Right kidney (tissue), 9 donors: ENCODE data around the gene HYAL1.

ENCODE experiments used
- DNase-seq: peaks from one replicate; pipeline ENCODE4 v3.0.0-alpha.2; 2016
- long read RNA-seq, 8 donors: transcript quantifications; one replicate each; lab custom pipeline, GENCODE V29; 2026

The HYAL1 gene, protein sequence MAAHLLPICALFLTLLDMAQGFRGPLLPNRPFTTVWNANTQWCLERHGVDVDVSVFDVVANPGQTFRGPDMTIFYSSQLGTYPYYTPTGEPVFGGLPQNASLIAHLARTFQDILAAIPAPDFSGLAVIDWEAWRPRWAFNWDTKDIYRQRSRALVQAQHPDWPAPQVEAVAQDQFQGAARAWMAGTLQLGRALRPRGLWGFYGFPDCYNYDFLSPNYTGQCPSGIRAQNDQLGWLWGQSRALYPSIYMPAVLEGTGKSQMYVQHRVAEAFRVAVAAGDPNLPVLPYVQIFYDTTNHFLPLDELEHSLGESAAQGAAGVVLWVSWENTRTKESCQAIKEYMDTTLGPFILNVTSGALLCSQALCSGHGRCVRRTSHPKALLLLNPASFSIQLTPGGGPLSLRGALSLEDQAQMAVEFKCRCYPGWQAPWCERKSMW
- long read RNA-seq, donor 1, partial matches to known transcripts, result 0 of 5 reads
- long read RNA-seq, donor 1, other reads (novel, unspliced or antisense), result 0 of 5 reads
- long read RNA-seq, donor 2, partial matches to known transcripts, result 0 of 1 reads
- long read RNA-seq, donor 2, other reads (novel, unspliced or antisense), result 0 of 1 reads
- long read RNA-seq, donor 3, partial matches to known transcripts, result 0 of 3 reads
- long read RNA-seq, donor 3, other reads (novel, unspliced or antisense), result 0 of 3 reads
- long read RNA-seq, donor 4, partial matches to known transcripts, result 0 of 3 reads
- long read RNA-seq, donor 4, other reads (novel, unspliced or antisense), result 0 of 3 reads
- long read RNA-seq, donor 5, partial matches to known transcripts, result 0 of 3 reads
- long read RNA-seq, donor 5, other reads (novel, unspliced or antisense), result 0 of 3 reads
- long read RNA-seq, donor 6, partial matches to known transcripts, result 0 of 5 reads
- long read RNA-seq, donor 6, other reads (novel, unspliced or antisense), result 0 of 5 reads
- long read RNA-seq, donor 7, partial matches to known transcripts, result 0 of 3 reads
- long read RNA-seq, donor 7, other reads (novel, unspliced or antisense), result 0 of 3 reads
- long read RNA-seq, donor 8, partial matches to known transcripts, result 0 of 2 reads
- long read RNA-seq, donor 8, other reads (novel, unspliced or antisense), result 0 of 2 reads

DNA sequence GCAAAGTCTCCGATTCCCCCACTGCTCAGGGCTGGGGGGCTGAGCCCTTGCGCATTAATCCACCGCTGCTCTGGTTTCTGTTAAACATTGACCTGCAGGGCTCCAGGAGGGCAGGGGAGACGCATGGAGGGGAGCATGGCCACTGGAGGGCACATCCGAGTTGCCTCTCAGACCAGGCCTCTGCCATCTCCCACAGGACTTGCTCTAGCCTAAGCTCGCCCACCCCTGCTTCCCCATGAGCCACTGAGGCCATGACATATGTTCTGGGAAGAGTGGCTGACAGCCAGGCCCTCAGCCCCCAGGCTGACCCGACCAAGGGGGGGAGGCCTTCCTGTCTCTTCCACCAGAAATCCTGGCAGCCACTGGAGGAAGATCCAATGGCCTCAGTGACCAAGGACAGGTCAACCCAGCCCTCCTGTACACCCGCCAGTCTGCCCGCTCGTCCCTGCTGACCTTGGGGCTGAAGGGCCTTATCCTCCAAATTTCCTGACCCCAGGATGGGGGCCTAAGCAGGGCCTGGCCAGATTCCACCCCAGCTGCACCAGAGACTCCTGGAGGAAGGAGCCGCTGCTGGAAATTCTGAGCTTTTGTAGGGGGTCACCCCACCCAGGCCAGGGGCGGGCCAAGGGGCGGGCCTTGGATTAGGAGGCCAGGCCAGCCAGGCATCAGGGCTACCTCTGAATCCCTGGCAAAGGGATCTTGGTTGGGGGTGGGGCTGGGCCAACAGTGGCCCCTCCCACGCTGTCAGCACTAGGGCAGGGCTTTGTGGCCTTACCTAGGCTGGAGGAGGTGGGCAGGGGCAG lies at the start of gene HYAL1:
TSS of gene HYAL1 (minus strand) at position 562 of the 803 bp plus-strand sequence. CDS start 618 bp downstream, outside the sequence.
- DNase-seq, result peak; percentile 59

DNA sequence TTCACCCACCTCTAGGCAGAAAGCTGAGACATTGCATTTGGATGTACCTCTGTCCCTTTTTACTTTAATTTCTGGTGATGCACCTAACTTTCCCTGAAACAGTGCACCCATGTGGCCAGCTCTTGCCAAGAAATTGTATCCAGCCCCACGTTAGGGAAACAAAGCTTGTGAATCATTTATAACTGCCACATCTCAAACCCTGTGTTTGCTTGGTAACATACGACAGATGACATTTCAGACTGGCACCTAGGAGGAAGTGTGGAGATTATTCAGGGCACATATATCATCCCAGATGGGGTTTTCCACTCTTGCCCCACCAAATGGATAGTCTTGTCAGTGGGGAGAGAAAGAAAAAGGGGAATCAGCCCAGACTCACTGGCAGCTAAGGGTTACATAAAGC lies 49.4 kb upstream of the HYAL1 start:
- no peak for DNase-seq

DNA sequence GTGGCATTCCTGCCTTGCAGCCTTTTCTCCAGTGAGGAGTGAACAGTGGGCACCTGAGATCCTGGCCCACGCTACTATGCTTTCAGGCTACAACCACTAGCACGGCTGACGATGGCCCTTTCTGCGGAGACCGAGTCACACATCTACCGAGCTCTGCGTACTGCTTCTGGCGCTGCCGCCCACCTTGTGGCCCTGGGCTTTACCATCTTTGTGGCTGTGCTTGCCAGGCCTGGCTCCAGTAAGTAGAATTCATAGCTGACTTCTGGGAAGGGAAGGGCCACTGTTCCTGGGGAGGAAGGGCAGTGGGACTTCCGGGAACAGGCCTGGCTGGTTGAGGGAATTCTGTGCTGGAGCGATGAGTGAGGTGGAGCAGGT lies 47.9 kb upstream of the HYAL1 start:
- no peak for DNase-seq

DNA sequence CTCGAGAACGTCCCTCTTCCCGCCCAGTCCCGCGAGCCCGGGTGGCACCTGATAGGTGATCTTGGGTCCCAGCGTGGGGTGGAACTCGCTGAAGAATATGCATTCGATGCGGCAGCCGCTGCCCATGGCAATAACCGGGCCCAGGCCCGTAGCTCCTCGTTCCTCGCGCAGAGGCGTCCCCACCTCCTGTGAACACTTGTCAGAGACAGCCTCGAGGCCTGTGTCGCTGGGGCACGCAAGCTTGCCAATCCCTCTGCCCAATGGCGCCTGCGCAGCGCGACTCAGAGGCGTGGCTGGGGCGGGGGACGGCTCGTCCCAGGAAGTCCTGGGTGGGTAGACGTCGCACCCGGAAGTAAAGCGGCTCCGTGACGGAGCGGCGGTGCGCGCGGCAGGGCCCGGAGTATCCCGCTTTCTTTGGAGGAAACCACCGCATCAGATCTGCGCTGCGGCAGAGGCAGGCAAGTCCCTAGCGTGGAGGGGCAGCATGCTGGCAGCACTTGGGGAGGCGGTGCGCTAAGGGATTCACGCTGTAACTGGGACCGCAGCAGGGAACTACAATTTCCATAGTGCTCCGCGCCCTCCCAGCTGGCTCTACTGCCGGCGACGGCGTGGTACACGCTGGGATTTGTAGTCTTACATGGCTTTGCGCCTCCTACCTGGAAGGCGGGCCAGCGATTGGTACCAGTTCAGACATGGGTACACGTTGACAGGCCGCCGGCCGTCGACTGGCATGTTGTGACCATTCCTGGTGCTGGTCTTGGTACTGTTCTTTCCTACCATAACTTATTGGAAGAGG lies 47.4 kb upstream of the HYAL1 start, which contains the start of the genes CYB561D2 and NPRL2:
TSS of gene CYB561D2 (plus strand) at position 336 of the 796 bp plus-strand sequence. CDS start 572 bp downstream, outside the sequence.
TSS of gene NPRL2 (minus strand) at position 249 of the 796 bp plus-strand sequence. CDS start at position 126, 123 bp downstream.
- DNase-seq, result peak; percentile 99

DNA sequence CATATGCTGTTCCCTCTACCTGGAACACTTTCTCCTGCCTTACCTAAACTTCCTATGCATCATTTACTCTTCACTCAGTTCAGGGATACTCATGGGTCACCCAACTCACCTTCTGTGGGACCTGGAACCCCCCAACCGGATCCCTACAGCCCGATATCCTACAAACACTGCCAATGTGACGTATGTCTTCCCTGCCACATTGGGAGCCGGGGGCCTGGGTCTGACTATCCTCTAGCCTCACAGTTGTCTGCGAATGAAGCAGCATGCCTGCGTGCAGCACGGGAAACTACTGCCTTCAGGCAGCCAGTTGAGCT lies 46.8 kb upstream of the HYAL1 start:
- no peak for DNase-seq

DNA sequence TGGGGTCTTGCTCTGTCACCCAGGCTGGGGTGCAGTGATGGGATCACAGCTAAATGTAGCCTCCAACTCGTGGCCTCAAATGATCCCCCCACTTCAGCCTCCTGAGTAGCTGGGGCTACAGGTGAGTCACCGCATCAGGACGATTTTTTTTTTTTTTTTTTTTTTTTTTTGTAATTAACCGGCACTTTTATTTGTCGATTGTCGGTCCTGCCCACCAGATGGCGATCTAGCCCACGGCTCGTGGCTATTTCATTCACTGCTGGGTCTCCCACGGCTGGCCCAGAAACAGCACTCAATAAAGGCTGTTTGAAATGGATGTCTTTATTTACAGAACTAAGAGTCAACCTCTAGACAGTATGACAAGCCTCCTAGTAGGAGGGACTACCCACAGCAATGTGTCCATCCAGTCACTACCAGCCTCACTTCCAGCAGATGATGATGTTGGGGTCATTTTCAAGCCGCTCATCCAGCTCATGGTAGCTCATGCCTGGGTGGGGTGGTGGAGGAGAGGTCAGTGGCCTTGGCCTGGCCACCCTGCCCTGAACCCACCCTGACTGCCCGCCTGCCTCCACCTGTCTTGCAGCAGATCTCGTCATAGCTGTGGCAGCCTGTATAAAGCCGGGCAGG lies 43.9 kb upstream of the HYAL1 start:
- no peak for DNase-seq

DNA sequence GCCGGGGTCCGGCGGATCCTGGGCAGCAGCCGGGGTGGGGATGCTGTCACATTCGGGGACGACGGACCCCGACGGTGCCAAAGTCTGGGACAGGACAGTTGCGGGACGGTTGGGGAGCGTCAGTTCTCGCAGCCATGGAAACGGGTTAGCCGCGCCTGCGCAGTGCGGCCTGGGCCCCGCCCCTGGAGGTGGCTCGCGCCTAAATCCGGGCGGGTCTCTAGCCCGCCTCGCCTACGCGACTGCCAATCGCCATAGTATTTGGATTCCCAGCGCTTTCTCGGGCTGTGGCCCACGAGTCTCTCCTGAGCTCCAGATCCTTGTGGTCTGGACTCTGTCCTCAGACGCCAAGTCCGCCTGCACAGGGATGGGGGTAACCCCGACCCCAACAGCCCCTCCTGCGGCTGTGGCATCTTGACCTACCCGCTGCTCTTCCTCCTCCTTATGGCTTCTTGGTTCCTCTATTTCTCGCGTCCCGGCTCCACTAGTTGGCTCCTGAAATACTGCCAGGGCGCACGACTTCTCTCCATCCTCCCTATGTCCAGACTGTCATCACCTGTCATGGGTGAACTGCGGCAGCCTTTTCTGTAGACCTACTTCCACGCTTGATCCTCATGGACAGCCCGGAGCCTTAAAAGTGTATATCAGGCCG lies 42.3 kb upstream of the HYAL1 start, which contains the start of gene ZMYND10:
TSS of gene ZMYND10 (minus strand) at position 147 of the 649 bp plus-strand sequence. CDS start 153 bp downstream, outside the sequence.
- DNase-seq, result peak; percentile 67

DNA sequence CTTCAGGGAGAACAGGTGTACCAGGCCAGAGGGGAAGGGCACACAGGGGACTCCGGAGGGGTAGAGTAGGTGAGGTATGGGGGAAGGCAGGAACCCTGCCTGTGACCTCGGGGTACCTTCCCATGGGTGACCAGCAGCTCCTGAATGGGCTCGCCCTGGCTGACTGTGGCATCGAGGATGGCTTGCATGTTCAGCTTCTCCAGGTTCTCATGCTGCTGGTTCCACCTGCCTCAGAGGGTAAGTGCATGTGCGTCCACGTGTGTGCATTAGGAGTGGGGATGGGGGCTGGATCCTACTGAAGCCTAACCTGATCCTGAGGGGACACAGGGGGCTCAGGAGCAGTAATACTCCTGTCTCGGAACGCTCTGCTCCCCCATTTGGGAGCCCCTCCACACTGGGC lies 41.6 kb upstream of the HYAL1 start:
- no peak for DNase-seq

DNA sequence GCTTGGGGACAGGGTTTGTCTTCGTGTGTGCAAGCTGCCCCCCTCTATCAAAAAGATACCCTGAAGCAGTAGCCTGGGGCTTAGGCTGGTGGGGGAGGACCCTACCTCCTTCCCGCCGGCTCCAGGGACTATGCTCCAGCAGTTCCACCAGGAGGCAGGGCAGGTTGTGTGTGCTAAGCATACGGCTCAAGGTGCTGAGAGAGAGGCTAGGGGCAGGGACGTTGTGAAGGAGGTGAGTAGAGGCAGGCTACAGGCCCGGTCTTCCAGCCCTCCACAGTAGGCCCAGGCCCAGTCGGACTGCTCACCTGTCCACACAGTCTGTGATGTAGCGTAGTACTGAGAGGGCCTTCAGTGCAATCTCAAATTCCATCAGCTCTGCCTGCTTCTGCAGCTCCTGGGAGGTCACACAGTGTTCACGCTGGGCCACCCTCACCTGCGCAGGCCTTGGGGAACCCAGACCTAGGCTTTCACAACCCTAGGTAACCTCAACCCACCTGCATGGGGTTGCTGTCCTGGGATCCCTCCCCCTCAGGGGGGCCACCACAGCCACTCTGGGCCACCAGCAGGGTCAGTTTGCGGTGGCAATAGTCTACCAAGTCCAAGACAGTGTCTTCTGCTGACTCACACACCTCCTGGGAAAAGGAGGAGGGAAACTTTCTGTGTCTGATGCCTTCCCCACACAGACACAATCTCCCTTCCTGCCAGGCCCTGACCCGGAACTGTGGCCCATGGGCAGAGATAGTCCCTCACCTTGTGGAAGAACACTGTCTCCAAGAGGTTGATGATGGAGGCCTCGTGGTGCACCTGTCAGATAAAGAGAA lies 39.6 kb upstream of the HYAL1 start:
- no peak for DNase-seq

DNA sequence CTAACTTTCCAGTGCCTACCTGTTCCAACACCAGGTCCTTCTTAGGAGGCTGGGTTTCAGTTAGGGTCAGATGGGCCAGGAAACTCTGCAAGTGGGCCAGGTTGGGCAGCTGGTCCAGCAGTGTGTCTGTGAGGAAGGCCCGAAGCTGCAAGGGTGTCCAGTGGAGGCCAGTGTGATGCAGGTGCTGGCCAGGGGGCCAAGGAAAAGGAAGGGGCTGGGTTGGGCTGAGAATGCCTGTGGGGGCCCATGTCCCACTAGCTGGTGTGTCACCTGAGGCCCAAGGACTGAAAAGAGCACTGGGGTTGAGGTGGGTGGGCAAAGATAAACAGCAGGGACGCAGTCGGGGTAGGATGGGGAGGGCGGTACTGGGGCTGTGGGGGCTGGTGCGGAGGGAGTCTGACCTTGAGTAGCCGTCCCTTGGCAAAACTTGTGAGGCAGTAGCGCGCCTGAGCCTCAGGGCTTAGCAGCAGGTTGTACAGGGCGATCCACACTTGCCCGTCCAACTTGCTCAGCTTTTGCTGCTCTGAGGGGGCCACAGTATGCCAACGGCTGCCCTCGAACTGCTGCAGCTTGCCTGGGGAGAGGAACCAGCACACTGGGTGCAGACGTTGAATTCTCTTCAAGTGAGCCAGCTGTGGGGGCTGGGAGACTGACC lies 38.7 kb upstream of the HYAL1 start:
- no peak for DNase-seq

DNA sequence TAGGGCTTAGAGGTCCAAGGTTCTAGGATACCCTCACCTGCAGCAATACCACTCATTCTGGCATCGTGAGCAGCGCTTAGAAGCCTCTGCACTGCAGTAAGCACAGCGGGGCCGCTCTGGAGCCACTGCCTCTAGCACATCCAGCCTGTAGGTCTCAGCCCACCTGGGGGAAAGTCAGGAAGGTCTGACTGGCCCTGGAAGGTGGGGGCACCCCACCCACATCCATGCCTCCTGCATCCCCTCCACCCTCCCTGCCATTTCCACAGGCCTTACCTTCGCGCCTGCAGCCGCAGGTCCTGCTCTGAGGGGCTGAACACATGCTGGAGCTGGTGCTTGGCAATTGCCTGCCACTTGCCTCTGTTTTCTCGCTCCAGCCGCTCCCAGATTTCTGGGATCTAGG lies 38.2 kb upstream of the HYAL1 start:
- no peak for DNase-seq

DNA sequence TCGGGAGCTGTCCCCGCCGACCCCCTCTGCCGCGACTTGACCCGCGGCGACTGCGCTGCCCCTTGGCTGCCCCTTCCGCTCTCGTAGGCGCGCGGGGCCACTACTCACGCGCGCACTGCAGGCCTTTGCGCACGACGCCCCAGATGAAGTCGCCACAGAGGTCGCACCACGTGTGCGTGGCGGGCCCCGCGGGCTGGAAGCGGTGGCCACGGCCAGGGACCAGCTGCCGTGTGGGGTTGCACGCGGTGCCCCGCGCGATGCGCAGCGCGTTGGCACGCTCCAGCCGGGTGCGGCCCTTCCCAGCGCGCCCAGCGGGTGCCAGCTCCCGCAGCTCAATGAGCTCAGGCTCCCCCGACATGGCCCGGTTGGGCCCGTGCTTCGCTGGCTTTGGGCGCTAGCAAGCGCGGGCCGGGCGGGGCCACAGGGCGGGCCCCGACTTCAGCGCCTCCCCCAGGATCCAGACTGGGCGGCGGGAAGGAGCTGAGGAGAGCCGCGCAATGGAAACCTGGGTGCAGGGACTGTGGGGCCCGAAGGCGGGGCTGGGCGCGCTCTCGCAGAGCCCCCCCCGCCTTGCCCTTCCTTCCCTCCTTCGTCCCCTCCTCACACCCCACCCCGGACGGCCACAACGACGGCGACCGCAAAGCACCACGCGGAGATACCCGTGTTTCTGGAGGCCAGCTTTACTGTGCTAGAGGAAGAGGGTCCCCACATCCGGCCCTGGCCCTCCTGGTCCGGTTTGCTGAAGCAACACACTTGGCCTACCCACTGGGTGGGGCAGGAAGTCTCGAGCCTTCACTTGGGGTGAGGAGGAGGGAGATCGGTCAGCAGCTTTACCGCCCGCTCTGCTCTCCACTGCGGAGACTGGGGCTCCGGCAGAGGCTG lies 37.3 kb upstream of the HYAL1 start, which contains the start of gene RASSF1:
TSS of gene RASSF1 (minus strand) at position 389 of the 882 bp plus-strand sequence. CDS start at position 358, 31 bp downstream.
- peak; percentile 71 for DNase-seq

DNA sequence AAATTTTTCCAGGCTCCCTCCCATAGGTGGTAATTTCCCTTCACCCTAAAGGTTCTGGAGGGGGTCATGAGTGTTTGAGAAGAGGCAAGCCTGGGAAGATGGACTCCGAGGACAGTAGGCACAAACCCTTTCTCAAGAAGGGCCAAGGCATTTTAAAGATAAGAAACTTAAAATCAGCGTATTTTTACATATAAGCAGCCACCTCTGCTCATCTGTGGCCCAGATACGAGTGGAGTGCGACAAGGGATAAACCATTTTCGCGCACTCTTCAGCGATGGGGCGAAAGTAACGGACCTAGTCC lies 36.7 kb upstream of the HYAL1 start:
- no peak for DNase-seq

DNA sequence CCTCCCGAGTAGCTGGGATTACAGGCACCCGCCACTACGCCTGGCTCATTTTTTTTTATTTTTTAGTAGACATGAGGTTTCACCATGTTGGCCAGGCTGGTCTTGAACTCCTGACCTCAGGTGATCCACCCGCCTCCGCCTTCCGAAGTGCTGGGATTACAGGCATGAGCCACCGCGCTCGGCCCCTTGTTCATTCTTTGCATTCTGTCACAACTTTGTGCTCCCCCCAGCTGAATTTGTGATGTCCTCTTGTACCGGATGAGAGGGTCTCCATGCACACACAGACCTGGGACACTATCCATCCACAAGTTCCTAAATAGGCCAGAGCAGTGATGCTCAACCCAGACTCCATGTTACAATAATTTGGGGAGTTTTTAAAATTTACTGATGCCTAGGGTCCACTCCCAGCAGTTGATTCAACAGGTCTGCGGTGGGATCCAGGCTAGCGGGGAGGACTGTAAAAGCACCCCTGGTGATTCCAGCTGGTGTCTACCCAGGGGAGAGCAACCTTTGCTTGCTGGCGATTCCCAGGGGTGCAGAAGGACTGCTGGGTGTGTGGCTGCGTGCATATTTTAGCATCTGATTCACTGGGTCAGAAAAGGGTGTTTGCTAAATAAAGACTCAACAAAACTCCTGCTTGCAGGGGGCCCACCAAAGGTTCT lies 36.2 kb upstream of the HYAL1 start:
- DNase-seq, result no peak

DNA sequence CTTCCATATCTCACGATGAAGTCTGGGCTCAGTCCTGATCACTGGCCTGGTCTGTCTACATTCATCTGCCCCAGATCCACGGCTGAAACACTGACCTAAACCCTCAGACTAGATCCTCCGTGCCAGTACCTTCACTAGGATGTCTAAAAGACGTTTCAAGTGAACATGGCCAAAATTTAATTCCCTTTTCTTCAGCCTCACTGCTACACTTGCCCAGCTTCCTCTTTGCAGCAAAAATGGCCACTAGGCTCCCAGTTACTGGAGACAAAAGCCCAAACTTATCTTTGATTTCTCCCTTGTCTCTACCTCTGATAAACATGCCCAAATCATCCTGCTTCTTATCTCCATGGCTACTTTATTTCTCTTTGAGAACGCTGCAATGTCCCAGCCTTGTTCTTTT lies 35.6 kb upstream of the HYAL1 start:
- no peak for DNase-seq

DNA sequence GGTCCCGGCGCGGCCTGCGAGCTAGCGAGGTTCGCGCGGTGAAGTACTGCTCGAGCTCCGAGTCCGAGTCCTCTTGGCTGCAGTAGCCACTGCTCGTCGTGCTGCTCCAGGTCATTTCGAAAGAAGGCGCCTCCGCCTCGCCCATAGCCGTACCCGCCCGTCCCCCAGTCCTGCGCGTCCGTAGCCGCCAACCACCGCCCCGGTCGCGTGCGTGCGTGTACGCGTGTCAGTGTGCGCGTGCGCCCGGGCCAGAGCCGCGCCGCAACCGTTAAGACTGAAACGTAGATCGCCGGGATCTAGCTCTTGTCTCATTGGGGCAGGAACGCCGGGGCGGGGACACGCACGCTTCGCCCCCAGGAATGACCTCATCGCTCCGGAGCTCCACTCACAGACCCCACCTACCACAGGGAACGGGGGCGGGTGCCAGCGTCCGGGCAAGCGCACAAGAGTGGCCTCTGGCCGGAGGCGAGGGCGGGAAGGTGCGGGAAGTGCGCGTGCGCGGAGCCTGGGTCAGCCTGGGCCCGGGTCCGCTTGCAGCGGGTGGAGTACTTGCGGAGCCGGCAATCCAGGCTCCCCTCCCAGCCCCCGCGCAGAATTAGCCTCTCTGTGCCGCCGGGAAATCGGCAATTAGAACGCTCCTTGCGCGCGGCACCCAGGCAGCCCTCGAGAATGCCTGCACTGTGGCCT lies 33.9 kb upstream of the HYAL1 start:
- DNase-seq, result peak; percentile 94
